Thymus (tissue), 11 donors: ENCODE results near the gene STXBP6. TPM values are rescaled to one million over a fixed set of nuclear protein-coding genes. Genes with fewer than 3 reads are reported as not detected.

ENCODE experiments used
- DNase-seq, 9 donors: peaks; one replicate each; pipeline ENCODE4 v3.0.0-alpha.2; 2013; ENCODE audit warnings: low spot score in 9 of 9, low read depth in 6 of 9, missing footprints in 1 of 9
- H3K27ac ChIP-seq, 2 donors: one replicate each; pipeline ENCODE4 v1.5.1; 2013; ENCODE audit warnings: control low read depth in 1 of 2, low read depth in 1 of 2, low read length in 1 of 2, mild to moderate bottlenecking in 1 of 2, moderate library complexity in 1 of 2
- H3K27me3 ChIP-seq, 2 donors: one replicate each; pipeline ENCODE4 v1.5.1; 2013; ENCODE audit warnings: low read length in 1 of 2; ENCODE audit not compliant: control insufficient read depth in 2 of 2, insufficient read depth in 1 of 2
- H3K36me3 ChIP-seq, 2 donors: one replicate each; pipeline ENCODE4 v1.5.1; 2013; ENCODE audit warnings: low read length in 1 of 2, mild to moderate bottlenecking in 1 of 2, moderate library complexity in 1 of 2; ENCODE audit not compliant: control insufficient read depth in 2 of 2, insufficient read depth in 2 of 2
- H3K4me1 ChIP-seq, 2 donors: one replicate each; pipeline ENCODE4 v1.5.1; 2013; ENCODE audit warnings: low read length in 2 of 2; ENCODE audit not compliant: control insufficient read depth in 2 of 2, insufficient read depth in 2 of 2
- H3K4me3 ChIP-seq, 2 donors: one replicate each; pipeline ENCODE4 v1.5.1; 2013; ENCODE audit warnings: low read length in 2 of 2, control low read depth in 1 of 2, mild to moderate bottlenecking in 1 of 2
- H3K9me3 ChIP-seq, 2 donors: one replicate each; pipeline ENCODE4 v1.5.1; 2013; ENCODE audit warnings: low read length in 1 of 2, mild to moderate bottlenecking in 1 of 2; ENCODE audit not compliant: control insufficient read depth in 2 of 2, insufficient read depth in 1 of 2
- WGBS: extraction: QIAGEN DNeasy Blood & Tissue Kit; methylation state at CpG from one replicate; pipeline ENCODE4 v1.1.7; 2013; 5-methylcytosine and 5-hydroxymethylcytosine counted together
- polyA plus RNA-seq: library from polyadenylated mRNA; stranded (reverse); fragments of 200-250 nt; gene quantifications from one replicate; pipeline ENCODE4 v1.2.3, GENCODE V29; 2013
- total RNA-seq: library from RNA; stranded (reverse); fragments of 120-200 nt; gene quantifications from one replicate; pipeline ENCODE4 v1.2.4, GENCODE V29; 2013
- donor health status: healthy.

The STXBP6 gene
- total and polyA plus RNA-seq, 2 donors = 6.9 to 8.3 TPM

DNA sequence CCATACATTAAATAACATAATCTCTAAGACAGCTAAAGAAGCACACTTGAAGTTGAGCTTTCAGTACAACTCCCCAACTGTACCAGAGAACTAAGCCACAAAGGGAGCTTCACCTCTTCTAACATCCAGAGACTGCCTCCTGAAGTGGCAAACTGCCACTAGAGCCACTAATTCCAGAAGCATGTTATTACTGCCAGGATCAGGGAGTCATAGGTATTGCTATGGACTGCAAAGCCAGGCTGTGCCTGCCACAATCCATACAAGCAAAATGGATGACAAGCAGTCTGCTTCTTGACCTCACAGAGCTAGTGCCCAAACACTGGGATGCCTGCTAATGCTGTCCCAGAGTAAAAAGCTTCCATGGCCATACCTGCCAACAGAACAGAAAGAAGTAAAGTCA lies 160.1 kb downstream of the STXBP6 start:
- Histone ChIP-seq H3K4me3 (no peak overlapping the region), H3K9me3 (no peaks in the 10 kb centered on the region), H3K27me3 (no peaks in the 10 kb centered on the region), H3K36me3 (no peaks in the 10 kb centered on the region), H3K4me1 (no peaks in the 10 kb centered on the region), H3K27ac (no peak overlapping the region)
- no peak for DNase-seq

DNA sequence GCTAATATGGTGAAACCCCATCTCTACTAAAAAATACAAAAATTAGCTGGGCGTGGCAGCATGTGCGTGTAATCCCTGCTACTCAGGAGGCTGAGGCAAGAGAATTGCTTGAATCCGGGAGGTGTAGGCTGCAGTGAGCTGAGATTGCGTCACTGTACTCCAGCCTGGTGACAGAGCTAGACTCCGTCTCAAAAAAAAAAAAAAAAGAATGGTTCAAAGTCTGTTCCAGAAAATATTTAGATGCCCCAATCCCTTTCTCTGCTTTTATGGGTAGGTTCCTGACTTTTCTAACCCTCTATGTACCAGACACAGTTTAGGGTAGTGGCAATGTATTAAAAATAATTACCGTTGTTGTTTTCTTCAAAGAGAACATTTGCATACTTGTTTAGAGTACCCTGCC lies 161.4 kb downstream of the STXBP6 start:
- 97% methylated on average over 6 of the region's 6 CpGs for WGBS
- Histone ChIP-seq H3K4me1 (no peaks in the 10 kb centered on the region), H3K27ac (no peak overlapping the region), H3K27me3 (no peaks in the 10 kb centered on the region), H3K36me3 (no peaks in the 10 kb centered on the region), H3K9me3 (no peaks in the 10 kb centered on the region), H3K4me3 (no peak overlapping the region)
- DNase-seq = no peak

DNA sequence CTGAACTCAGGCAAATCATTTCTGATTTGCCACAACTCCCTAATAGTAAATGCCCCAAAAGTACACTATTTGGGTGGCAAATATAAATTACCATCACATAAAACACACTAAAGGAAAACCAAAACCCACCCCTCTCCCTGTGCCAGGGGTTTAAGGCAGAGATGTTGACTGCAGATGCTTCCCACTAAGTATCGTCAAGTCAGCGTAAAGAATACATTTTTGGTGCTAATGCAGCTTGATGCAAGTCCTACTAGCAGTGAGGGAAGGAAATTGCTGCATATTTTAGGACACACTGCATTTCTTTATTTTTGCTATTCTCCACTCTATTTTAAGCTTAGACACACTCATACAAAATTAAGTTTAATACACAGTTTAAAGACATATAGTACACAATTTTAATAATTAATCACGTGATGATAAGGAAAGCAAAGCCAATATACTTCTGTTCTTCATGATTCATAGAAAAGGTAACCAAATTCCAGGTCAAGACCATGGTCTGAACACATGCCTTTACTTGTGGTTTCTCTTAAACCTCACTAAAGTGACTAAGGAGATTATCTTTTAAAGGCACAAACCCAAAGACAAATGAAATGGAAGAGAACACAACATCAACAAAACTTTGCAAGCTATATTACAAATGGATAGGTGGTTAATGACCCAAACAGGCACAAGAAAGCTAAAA lies 162.2 kb downstream of the STXBP6 start:
- H3K4me3 ChIP-seq = no peak overlapping the region
- H3K36me3 ChIP-seq = no peaks in the 10 kb centered on the region
- H3K27ac ChIP-seq = no peak overlapping the region
- WGBS = 90% methylated on average over 3 of the region's 3 CpGs
- H3K9me3 ChIP-seq = no peaks in the 10 kb centered on the region
- no peaks in the 10 kb centered on the region for H3K4me1 ChIP-seq
- DNase-seq = no peak
- no peaks in the 10 kb centered on the region for H3K27me3 ChIP-seq

DNA sequence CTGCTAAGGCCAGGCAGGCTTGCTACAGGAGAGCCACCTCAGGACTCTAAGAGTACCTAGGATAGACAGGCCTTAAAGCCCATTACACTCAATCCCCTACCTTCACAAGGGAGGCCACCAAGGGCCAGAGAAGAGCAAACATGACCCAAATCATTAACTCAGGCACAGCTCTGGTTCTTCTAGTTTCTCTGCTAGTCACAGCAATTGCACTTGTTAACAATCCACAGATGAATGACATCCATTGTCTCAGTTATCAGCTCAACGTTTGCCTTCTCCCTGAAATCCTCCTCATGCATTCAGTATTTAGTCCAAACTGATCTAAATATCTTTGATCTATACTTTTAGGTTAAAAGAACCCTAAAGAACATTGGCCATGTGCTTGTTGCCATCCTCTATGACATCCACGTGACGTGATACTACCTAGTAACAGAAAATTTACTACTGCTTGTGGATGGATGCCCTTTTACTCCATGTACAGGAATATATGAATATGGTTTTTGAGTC lies 164.5 kb downstream of the STXBP6 start:
- 95% methylated on average over 3 of the region's 3 CpGs for WGBS

DNA sequence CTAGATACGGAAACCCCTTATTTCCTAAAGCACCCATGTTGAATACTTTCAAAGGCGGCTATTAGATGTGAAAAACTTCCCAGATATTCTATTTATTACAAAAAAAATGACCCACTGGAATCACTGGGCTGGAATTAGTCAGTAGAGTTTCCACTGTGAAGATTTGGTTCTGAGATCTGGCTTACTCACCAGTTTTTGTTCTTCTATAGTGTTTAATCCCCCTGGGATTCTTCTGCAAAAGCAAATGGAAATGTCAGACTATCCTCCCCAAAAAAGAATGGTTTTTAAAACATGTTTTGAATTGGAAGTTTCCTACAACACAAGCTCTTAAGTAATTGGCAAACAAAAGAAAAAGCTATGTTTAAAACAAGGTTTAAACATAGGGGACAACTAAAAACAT lies 166.4 kb downstream of the STXBP6 start:
- no peaks in the 10 kb centered on the region for H3K27me3 ChIP-seq
- no peak overlapping the region for H3K27ac ChIP-seq
- H3K4me3 ChIP-seq = no peak overlapping the region
- H3K4me1 ChIP-seq = no peaks in the 10 kb centered on the region
- no peak for DNase-seq
- H3K36me3 ChIP-seq = no peaks in the 10 kb centered on the region
- WGBS = 96% methylated on average over 2 of the region's 2 CpGs
- no peaks in the 10 kb centered on the region for H3K9me3 ChIP-seq

More for the DNA sequence above, 164.5 kb downstream of the STXBP6 start:
- Histone ChIP-seq H3K27me3 (no peaks in the 10 kb centered on the region), H3K4me3 (no peak overlapping the region), H3K9me3 (no peaks in the 10 kb centered on the region), H3K36me3 (no peaks in the 10 kb centered on the region), H3K27ac (no peak overlapping the region), H3K4me1 (no peaks in the 10 kb centered on the region)
- no peak for DNase-seq

DNA sequence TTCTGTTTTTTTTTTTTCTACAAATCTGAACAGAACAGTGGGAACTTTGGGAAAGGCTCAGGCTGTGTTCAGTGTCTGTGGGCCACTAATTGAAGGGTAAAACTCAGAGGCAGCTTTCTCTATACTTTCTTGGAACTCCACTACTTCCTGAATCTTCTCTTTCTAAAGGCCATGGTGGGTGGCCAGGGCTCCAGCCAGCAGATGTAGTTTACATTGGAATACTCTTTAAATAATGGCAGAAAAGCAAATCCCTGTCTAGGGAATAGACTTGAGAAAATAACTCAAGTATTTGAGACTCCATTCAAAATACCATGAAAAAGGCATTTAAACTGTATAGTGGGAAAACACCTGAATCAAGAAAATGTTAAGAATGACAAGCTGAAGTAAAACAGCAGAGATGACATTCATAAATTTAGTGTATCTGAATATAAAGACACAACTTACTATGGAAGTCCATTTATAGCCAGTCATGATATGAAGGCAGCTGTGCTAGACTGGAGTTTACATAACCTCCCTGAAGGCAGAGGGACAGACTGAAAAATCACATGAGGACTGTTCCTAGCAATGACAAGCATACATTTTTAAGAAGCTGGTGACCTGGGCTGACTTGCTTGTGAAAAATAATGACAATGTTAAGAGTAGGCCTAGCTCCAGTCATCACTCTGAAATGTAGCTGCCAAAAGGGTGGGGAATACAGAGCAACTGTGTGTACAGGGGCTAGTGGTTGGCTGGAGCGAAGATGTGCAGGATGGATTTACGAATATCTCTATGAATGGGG lies 168.6 kb downstream of the STXBP6 start:
- H3K27ac ChIP-seq = no peak overlapping the region
- no peaks in the 10 kb centered on the region for H3K27me3 ChIP-seq
- no peaks in the 10 kb centered on the region for H3K4me1 ChIP-seq
- H3K36me3 ChIP-seq = no peaks in the 10 kb centered on the region
- H3K9me3 ChIP-seq = no peaks in the 10 kb centered on the region
- no peak for DNase-seq
- no peak overlapping the region for H3K4me3 ChIP-seq
- WGBS = 97% methylated on average over 2 of the region's 2 CpGs

DNA sequence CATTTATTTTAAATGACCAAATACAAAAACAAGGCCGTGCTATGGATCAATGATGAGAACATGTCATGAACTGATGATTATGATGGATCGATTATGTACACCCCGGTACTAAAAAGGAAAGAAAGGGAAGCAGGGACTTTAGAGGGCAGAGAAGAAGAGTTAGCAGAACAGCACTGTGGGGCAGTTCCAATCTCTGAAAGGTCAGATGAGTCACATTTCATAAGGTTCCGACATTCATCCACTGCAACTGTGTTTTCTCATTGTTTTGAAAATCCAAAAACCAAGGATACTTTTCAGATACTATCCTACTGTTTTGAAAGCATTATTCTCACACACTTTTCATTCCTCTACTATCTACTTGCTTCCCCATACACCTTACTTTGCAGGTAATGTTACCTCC lies 169.3 kb downstream of the STXBP6 start:
- Histone ChIP-seq H3K27ac (no peak overlapping the region), H3K27me3 (no peaks in the 10 kb centered on the region), H3K4me3 (no peak overlapping the region), H3K4me1 (no peaks in the 10 kb centered on the region), H3K9me3 (no peaks in the 10 kb centered on the region), H3K36me3 (no peaks in the 10 kb centered on the region)
- DNase-seq = no peak
- WGBS = 93% methylated on average over 4 of the region's 4 CpGs

DNA sequence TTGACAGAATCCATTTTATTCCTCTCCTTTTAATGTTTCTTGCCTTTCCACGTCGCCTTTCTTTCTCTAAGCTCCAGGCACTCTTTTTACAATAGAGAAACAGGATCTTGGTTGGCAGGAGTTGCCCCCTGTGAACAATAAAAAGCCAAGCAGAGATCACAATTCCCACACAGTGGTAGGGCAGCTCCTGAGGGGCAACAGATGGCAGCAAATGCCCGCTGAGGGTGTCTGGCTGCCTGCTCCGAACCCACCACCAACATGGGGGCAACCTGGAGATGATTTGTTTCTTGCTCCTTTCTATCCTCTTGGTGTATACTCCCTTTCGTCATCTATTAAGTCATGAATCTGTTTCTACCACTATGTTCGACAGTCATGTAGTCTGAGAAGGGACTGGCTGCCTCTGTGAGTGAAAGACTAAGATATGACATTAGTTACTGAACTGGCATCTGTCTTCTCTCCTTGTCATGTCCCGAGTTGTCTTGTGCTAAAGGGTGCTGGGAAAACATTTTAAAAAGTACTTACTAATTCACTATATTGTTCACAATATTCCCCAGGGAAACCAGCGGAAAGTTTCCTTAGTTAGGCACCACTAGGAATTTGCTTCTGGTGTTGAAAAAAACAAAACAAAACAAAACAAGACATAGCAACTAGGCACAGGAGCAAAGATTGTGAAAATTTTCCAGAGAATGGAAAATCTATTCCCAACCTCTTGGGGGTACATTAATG lies 170.1 kb downstream of the STXBP6 start:
- peaks cover 0 to under 1% of the 10 kb centered on the region in 2 donors for H3K4me1 ChIP-seq
- DNase-seq = no peak
- H3K27ac ChIP-seq = no peak overlapping the region
- no peak overlapping the region for H3K4me3 ChIP-seq
- H3K9me3 ChIP-seq = no peaks in the 10 kb centered on the region
- H3K27me3 ChIP-seq = no peaks in the 10 kb centered on the region
- 97% methylated on average over 8 of the region's 8 CpGs for WGBS
- H3K36me3 ChIP-seq = no peaks in the 10 kb centered on the region

DNA sequence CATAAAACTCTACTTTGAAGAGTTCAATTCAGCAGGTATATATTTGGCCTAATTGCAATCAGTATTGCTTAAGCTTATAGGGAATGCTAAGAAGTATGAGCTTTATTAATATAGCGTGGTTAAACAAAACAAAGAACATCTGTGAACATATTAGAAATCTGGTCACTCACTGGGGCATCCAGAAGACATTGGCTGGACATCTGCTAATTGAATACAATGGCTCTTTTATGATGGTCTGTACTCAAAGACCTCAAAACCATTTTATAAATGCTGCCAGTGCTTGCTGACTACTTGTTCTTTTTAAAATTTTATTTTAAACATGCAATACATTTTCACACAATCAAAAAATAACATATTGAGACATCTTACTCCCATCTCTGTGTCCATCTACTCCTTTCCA lies 173.0 kb downstream of the STXBP6 start:
- no peak for DNase-seq
- Histone ChIP-seq H3K4me3 (no peak overlapping the region), H3K4me1 (peaks cover 0 to 3% of the 10 kb centered on the region in 2 donors), H3K27me3 (no peaks in the 10 kb centered on the region), H3K27ac (no peak overlapping the region), H3K36me3 (no peaks in the 10 kb centered on the region), H3K9me3 (no peaks in the 10 kb centered on the region)
- 95% methylated on average over 1 of the region's 1 CpG for WGBS
